SJCRH30 (cell line): ENCODE measurements around the gene AUH. TPM values are rescaled to one million over a fixed set of nuclear protein-coding genes. Genes with fewer than 3 reads are reported as not detected.
"Not testable (repeated sequence)": the region's sequence is repeated elsewhere in the genome, so short reads cannot be mapped to it uniquely, and the experiment has no call there.

Source experiments
- DNase-seq, 2 experiments: peaks; one replicate each; pipeline ENCODE4 v3.0.0-alpha.2; 2015 to 2020
- H3K27ac ChIP-seq: fragments of 250-450 bp; sonication (Bioruptor Pico); 2 replicates; pipeline ENCODE4 v1.5.1; 2020; ENCODE audit warnings: mild to moderate bottlenecking, moderate library complexity
- H3K27me3 ChIP-seq: fragments of 250-450 bp; sonication (Bioruptor Pico); 2 replicates; pipeline ENCODE4 v1.5.1; 2020; ENCODE audit warnings: mild to moderate bottlenecking, moderate library complexity
- H3K36me3 ChIP-seq: fragments of 250-450 bp; sonication (Bioruptor Pico); 2 replicates; pipeline ENCODE4 v1.5.1; 2020; ENCODE audit warnings: mild to moderate bottlenecking, moderate library complexity
- H3K4me1 ChIP-seq: fragments of 250-450 bp; sonication (Bioruptor Pico); 2 replicates; pipeline ENCODE4 v1.5.1; 2020; ENCODE audit warnings: mild to moderate bottlenecking, moderate library complexity
- H3K4me3 ChIP-seq: fragments of 250-450 bp; sonication (Bioruptor Pico); 2 replicates; pipeline ENCODE4 v1.5.1; 2020; ENCODE audit warnings: mild to moderate bottlenecking, moderate library complexity
- H3K9me3 ChIP-seq: fragments of 250-450 bp; sonication (Bioruptor Pico); replicated peaks from 2 replicates; pipeline ENCODE4 v1.5.1; 2020; ENCODE audit warnings: mild to moderate bottlenecking, moderate library complexity
- total RNA-seq: library from RNA; depleted of rRNA; stranded (reverse); fragments of >200 nt; shearing (Covaris generic); gene quantifications from 2 replicates; pipeline ENCODE4 v1.2.3, GENCODE V29; 2014

AUH gene
- total RNA-seq, 1 experiment from 2014 or later: 16.5 TPM

- H3K27ac ChIP-seq: no peak overlapping the region
Observed at GRCh38 chr9:91214086-91214485, 147.6 kb downstream of the AUH start.

GRCh38 chr9:91212596-91213243 is 149.0 kb downstream of the AUH start:
- no peaks in the 10 kb centered on the region for H3K9me3 ChIP-seq
- DNase-seq: no peak
- H3K4me1 ChIP-seq: no peaks in the 10 kb centered on the region
- no peaks in the 10 kb centered on the region for H3K36me3 ChIP-seq
- H3K4me3 ChIP-seq: no peak overlapping the region
- no peak overlapping the region for H3K27ac ChIP-seq
- no peaks in the 10 kb centered on the region for H3K27me3 ChIP-seq

More at GRCh38 chr9:91214086-91214485, 147.6 kb downstream of the AUH start:
- Histone ChIP-seq H3K36me3 (no peaks in the 10 kb centered on the region), H3K4me1 (no peaks in the 10 kb centered on the region), H3K4me3 (no peak overlapping the region), H3K9me3 (no peaks in the 10 kb centered on the region), H3K27me3 (no peaks in the 10 kb centered on the region)
- no peak for DNase-seq

GRCh38 chr9:91211919-91212318 is 149.8 kb downstream of the AUH start:
- H3K4me1 ChIP-seq: no peaks in the 10 kb centered on the region
- no peaks in the 10 kb centered on the region for H3K27me3 ChIP-seq
- no peak for DNase-seq
- no peaks in the 10 kb centered on the region for H3K9me3 ChIP-seq
- H3K36me3 ChIP-seq: no peaks in the 10 kb centered on the region
- no peak overlapping the region for H3K4me3 ChIP-seq
- no peak overlapping the region for H3K27ac ChIP-seq

- Histone ChIP-seq H3K27ac (no peak overlapping the region), H3K4me3 (no peak overlapping the region), H3K9me3 (no peaks in the 10 kb centered on the region), H3K4me1 (no peaks in the 10 kb centered on the region), H3K27me3 (no peaks in the 10 kb centered on the region), H3K36me3 (no peaks in the 10 kb centered on the region)
- DNase-seq: no peak
Observed at GRCh38 chr9:91211414-91211813, 150.3 kb downstream of the AUH start.

GRCh38 chr9:91210318-91210717 is 151.4 kb downstream of the AUH start:
- H3K36me3 ChIP-seq: no peaks in the 10 kb centered on the region
- H3K9me3 ChIP-seq: no peaks in the 10 kb centered on the region
- DNase-seq: no peak
- no peaks in the 10 kb centered on the region for H3K4me1 ChIP-seq
- no peak overlapping the region for H3K27ac ChIP-seq
- no peak overlapping the region for H3K4me3 ChIP-seq
- H3K27me3 ChIP-seq: no peaks in the 10 kb centered on the region

GRCh38 chr9:91208837-91209236 is 152.9 kb downstream of the AUH start:
- DNase-seq: no peak
- no peaks in the 10 kb centered on the region for H3K4me1 ChIP-seq

GRCh38 chr9:91208419-91208745 is 153.3 kb downstream of the AUH start:
- DNase-seq: no peak
- H3K9me3 ChIP-seq: no peaks in the 10 kb centered on the region
- no peak overlapping the region for H3K27ac ChIP-seq
- no peaks in the 10 kb centered on the region for H3K36me3 ChIP-seq
- H3K4me1 ChIP-seq: no peaks in the 10 kb centered on the region
- no peak overlapping the region for H3K4me3 ChIP-seq
- H3K27me3 ChIP-seq: no peaks in the 10 kb centered on the region

More at GRCh38 chr9:91208837-91209236, 152.9 kb downstream of the AUH start:
- H3K36me3 ChIP-seq: no peaks in the 10 kb centered on the region
- no peak overlapping the region for H3K27ac ChIP-seq
- no peaks in the 10 kb centered on the region for H3K27me3 ChIP-seq
- H3K9me3 ChIP-seq: no peaks in the 10 kb centered on the region
- no peak overlapping the region for H3K4me3 ChIP-seq

GRCh38 chr9:91207729-91208418 is 153.8 kb downstream of the AUH start:
- no peak for DNase-seq
- H3K27me3 ChIP-seq: no peaks in the 10 kb centered on the region
- H3K4me1 ChIP-seq: no peaks in the 10 kb centered on the region
- H3K27ac ChIP-seq: no peak overlapping the region
- H3K4me3 ChIP-seq: no peak overlapping the region
- H3K36me3 ChIP-seq: no peaks in the 10 kb centered on the region
- no peaks in the 10 kb centered on the region; the same call in 1 of the 2 replicates for H3K9me3 ChIP-seq

- Histone ChIP-seq H3K27me3 (no peaks in the 10 kb centered on the region), H3K36me3 (no peaks in the 10 kb centered on the region), H3K9me3 (no peaks in the 10 kb centered on the region; the same call in 1 of the 2 replicates), H3K4me1 (no peaks in the 10 kb centered on the region), H3K4me3 (no peak overlapping the region), H3K27ac (no peak overlapping the region)
- DNase-seq: no peak
Observed at GRCh38 chr9:91207397-91207728, 154.4 kb downstream of the AUH start.

GRCh38 chr9:91206806-91207205 is 154.9 kb downstream of the AUH start:
- no peaks in the 10 kb centered on the region for H3K27me3 ChIP-seq
- DNase-seq: no peak
- no peaks in the 10 kb centered on the region for H3K4me1 ChIP-seq
- no peak overlapping the region for H3K27ac ChIP-seq
- no peaks in the 10 kb centered on the region for H3K36me3 ChIP-seq
- no peak overlapping the region for H3K4me3 ChIP-seq
- H3K9me3 ChIP-seq: no peaks in the 10 kb centered on the region; the same call in 1 of the 2 replicates

- no peak for DNase-seq
- H3K36me3 ChIP-seq: no peaks in the 10 kb centered on the region
- peaks cover 3% of the 10 kb centered on the region; the same call in 1 of the 2 replicates for H3K9me3 ChIP-seq
- no peak overlapping the region for H3K27ac ChIP-seq
- H3K4me1 ChIP-seq: peaks cover 1% of the 10 kb centered on the region; the same call in 1 of the 2 replicates
- H3K4me3 ChIP-seq: no peak overlapping the region
- no peaks in the 10 kb centered on the region for H3K27me3 ChIP-seq
Observed at GRCh38 chr9:91202736-91203283, 158.9 kb downstream of the AUH start.

GRCh38 chr9:91200692-91201336 is 160.9 kb downstream of the AUH start:
- Histone ChIP-seq H3K36me3 (no peaks in the 10 kb centered on the region), H3K9me3 (peaks cover 3% of the 10 kb centered on the region; the same call in 1 of the 2 replicates), H3K4me1 (peaks cover 9% of the 10 kb centered on the region), H3K4me3 (no peak overlapping the region), H3K27ac (no peak overlapping the region), H3K27me3 (no peaks in the 10 kb centered on the region)
- DNase-seq: no peak

GRCh38 chr9:91199739-91200497 is 161.8 kb downstream of the AUH start:
- no peak for DNase-seq
- no peak overlapping the region for H3K27ac ChIP-seq
- no peaks in the 10 kb centered on the region for H3K36me3 ChIP-seq
- H3K9me3 ChIP-seq: peaks cover 3% of the 10 kb centered on the region; the same call in 1 of the 2 replicates
- H3K27me3 ChIP-seq: no peaks in the 10 kb centered on the region
- peaks cover 9% of the 10 kb centered on the region for H3K4me1 ChIP-seq
- no peak overlapping the region for H3K4me3 ChIP-seq

GRCh38 chr9:91198881-91199280 is 162.8 kb downstream of the AUH start:
- not testable (repeated sequence) for DNase-seq, H3K27ac ChIP-seq, H3K36me3 ChIP-seq, H3K27me3 ChIP-seq, H3K9me3 ChIP-seq, H3K4me3 ChIP-seq, H3K4me1 ChIP-seq

- no peaks in the 10 kb centered on the region for H3K27me3 ChIP-seq
- no peak for DNase-seq
- no peak overlapping the region for H3K4me3 ChIP-seq
- no peaks in the 10 kb centered on the region for H3K36me3 ChIP-seq
- H3K27ac ChIP-seq: no peak overlapping the region
- peaks cover 9% of the 10 kb centered on the region for H3K4me1 ChIP-seq
- peaks cover 3% of the 10 kb centered on the region; the same call in 1 of the 2 replicates for H3K9me3 ChIP-seq
Observed at GRCh38 chr9:91198405-91198804, 163.3 kb downstream of the AUH start.
